HG02571 (cell line): Measurements from ENCODE around the gene AURKB.
A peak's percentile ranks its signal among the peaks of the same experiment; 100 is the strongest.

Source experiments
- ATAC-seq: cut with Tn5 transposase; IDR thresholded peaks from one replicate; pipeline ENCODE4 v1.9.1; 2021; ENCODE audit warnings: mild to moderate bottlenecking, moderate library complexity; ENCODE audit not compliant: unreplicated experiment

AURKB gene

DNA sequence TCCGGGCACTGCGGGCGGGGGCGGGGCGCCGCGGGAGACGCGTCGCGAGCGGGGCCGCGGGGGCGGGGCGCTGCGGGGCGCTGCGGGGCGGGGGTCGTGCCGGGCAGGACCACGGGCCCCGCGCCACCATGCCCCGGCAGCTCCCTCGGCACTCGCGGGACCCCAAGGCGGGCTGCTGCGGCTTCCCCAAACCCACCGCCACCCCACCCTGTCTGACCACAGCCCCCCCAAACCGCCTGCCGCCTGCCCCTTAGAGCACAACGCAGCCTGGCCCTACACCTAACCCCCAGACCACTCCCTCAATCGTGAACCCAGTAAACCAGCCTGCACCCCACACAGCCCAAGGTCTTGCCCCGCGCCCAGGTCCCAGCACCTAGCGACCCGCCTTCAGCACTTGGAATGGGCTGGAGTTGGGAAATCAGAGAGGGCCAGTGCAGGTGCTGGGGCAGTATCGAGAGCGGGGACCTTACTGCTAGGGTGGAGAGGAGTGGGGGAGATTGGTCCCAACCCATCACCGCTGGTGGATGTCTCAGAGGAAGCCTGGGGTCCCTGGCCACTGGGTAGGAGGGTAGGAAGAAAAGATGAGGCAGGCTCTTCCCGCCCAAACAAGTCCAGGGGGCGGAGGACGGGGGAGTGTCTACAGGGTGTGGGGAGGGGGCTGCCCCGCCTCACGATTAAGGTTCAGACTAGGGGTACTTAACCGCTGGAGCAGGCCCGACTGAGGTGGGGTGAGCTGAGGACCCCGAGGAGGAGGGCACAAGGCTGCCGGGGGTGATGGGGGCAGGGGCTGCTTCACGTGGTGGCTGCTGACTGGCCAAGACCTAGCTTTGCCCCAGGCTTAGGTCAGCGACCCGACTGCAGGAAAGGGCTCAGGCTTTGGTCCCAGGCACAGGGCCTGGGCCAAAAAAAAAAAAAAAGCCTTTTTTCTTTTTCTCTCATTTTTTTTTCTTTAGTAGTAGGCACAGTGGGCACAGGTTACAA, 47.1 kb downstream of the AURKB start:
- ATAC-seq = no peak

DNA sequence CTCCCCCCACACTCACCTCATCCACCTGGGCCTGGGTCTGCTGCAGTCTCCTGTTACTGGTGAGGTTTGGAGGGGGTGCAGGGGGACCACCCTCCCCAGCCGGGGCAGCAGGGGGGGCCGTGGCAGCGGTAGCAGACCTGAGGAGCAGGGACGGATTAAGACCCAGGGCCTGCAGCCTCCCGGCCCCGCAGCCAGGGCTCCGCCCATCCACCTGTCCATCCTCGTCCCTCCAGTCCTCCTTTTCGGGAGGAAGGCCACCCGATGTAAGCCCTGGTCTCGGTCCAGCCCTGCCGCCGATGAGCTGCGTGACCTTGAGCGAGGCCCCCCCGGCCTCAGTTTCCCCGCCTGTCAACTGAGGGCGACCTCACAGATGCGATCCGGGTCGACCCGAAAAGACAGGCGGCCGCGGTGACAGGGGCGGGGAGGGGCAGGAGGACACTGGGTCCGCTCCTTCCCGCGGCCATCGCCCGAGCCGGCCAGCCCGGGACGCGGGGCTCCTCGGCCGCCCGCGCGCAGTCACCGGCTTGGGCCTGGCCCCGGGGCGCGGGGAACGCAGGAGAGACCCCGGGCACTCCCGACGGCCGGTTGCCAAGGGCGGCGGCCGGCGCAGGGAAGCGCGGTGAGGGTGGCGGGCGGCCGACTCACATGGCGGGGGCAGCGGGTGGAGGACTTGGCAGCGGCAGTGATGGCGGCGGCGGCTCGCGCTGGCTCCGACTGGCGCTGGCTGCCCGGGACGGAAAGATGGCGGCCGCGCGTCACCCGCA, 48.0 kb downstream of the AURKB start, which contains the start of gene VAMP2:
VAMP2 (minus strand) TSS at position 716 of the 764 bp plus-strand sequence; CDS start at position 647, 69 bp downstream.
- peak; percentile 50 for ATAC-seq

DNA sequence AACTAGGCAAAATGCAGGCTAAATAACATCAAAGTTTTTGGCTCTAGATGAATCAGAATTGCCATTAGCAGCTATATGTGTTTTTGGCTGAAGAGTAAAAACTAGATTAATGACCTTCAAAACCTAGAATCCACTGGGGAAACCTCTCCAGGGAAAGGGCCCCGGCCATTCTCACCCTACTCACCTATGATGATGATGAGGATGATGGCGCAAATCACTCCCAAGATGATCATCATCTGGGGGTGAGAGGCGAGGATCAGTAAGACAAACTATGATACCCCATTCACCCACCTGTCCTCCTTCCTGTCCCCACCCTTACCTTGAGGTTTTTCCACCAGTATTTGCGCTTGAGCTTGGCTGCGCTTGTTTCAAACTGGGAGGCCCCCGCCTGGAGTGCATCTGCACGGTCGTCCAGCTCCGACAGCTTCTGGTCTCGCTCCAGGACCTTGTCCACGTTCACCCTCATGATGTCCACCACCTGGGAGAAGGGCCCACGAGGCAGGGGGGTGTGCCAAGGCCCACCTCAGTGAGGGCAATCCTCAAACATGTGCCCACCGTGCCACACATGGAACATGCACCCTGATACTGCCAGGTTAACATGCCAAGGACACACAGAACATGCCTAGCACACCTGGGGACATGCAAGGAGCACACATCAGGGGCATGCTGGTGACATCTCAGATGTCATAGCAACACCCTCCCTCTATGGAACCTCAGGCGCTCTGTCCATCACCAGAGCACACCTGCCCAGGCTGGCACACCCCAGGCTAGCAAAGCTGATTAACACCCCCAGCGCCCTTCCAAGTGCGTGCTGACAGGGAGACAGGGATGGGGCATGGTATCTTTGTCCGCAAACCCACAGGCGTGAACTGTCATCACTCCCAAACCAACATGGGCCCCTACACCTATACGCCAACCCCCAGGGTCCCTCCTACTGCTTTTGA, 48.8 kb downstream of the AURKB start:
- no peak for ATAC-seq

DNA sequence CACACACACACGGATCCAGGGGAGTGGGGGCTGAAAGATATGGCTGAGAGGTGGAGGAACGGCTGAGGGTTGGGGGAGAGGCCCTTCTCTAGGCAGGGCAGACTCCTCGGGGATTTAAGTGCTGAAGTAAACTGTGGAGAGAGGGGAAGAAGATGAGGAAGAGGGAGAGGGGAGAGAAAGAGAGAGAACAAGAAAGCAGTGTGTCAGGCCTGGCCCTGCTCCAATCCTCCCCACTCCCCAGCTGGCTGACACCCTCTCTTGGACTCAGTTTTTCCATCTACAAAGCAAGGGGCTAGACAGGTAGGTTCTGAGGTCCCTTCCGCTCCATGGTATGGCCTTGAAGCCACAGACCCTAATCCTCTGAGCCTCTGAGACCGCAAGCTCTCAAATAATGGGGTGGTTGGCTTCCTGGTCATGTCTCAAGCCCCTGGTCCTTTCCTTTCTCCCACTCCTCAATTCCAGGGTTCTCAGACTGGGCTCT, 49.6 kb downstream of the AURKB start:
- ATAC-seq = no peak

DNA sequence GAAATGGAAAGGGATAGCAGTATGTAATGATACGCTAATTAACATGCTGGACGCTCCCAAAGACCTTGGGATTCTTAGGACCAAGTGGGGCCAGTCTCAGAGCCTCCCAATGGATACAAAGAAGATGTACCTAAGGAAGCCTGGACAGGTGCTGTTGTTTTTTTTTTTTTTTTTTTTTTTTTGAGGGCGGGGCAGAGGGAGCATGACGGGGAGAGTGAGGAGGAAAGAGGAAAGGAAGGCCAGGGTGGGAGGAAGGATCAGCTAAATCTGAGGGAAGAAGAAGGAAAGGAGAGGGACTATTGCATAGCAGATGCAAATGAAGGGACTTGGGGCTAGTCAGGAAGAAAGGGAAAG, 50.2 kb downstream of the AURKB start:
- ATAC-seq = no peak

DNA sequence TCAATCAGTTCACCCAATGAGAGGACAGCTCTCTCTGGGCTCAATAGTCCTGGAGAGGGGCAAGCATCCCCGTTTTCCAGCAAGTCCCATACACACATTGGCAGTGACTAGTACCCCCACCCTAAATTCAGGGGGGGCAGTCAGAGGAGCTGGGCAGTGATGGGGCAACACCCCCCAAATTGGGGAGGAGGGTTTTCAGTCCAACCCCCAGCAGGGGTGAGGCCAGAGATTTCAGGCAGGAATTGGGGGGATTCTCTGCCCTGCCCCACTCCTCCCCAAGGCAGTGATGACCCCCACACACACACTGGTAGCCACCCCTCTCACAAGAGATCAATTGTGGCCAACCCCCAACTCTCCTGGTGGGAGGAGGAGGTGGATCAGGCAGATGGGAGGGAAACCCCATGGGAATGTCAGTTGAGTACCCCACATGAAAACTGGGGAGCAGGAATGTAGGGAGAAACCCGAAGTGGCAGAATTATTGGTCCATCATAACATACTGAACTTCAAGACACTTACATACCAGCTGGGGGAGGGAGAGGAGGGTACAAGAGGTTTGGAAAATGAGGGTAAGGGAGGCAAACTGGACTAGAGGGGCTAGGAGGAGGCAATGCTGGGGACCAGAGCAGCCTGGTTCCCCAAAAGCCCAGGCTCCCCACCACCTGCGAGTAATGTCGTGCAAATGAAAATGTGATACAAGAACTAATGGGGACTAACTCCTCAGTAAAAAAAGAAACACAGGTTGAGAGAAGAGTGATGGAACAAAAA, 50.7 kb downstream of the AURKB start:
- ATAC-seq = no peak

DNA sequence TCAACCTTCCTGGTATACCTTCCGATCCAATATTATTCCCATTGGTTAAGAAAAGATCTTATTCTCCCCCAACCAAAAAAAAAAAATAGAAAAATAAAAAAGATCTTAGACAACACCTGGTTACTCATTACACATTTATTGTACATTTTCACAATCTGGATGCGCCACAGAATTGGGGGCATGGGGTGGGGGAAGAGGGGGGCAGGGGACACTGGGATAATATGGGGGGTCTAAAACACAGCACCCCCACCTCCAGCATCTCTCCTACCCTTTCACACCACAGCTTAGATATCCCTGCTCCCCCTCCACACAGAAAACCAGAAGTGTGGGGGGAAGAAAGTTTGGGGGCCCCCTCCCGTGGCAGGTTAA, 51.4 kb downstream of the AURKB start:
- ATAC-seq = no peak

DNA sequence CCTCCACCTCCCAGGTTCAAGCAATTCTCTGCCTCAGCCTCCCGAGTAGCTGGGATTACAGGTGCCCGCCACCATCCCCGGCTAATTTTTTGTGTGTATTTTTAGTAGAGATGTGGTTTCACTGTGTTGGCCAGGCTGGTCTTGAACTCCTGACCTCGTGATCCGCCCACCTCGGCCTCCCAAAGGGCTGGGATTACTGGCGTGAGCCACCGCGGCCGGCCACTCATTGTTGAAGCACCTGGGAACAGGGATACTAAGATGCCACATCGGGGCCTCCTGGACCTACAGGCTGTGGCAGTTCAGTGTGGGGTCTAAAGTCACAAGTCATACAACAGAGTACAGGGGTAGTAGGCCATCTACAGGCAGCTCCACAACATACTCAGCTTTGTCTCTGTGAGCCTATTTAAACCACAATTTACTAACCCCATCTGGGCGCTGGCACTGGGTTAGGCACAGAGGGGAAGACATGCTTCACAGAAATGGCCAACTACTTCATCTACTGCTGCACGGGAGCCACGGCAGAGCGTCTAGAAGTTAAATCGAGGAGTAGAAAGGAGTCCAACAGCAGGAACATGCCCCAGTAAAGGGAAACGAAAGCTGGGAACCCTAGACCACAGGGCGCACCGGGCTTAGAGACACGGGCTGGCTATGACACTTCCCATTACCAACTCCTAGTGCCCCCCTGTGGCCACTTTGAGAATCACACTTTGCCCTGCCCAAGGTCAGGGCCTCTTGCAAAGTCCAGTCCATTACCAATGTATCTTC, 51.9 kb downstream of the AURKB start:
- ATAC-seq = no peak

DNA sequence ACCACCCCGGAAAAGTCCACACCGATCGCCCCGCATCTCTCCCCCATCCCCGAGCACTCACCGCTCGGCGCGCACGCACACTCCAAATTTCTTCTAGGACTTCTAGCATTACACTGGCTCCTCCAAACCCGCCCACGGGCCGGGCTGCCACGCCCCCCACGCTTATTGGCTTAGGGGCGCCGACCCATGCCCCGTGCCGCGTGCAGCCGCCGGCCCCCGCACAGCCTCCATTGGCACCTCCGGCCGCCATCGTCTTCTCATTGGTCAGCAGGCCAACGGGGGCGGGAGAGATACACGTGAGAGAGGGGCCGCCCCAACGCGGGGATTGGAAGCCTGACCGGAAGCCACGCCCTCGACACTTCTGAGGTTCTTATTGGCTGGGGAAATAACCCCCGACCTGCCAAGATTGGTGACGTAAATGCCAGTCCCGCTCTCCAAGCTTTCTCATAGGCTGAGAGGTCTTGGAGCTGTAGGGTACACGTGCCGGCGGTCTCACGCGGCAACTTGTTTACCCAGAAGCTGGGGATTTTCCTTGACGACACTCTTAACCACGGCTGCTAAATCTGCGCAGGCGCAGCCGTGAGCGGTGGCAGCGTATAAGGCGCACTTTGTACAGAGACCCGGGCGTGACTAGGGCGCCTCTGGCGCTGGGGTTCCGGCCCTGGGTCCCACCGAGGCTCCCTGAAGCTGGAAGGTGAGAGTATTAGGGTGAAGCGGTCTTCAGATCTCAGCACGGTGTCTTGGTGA, 54.0 kb downstream of the AURKB start:
- peak; percentile 77 for ATAC-seq

DNA sequence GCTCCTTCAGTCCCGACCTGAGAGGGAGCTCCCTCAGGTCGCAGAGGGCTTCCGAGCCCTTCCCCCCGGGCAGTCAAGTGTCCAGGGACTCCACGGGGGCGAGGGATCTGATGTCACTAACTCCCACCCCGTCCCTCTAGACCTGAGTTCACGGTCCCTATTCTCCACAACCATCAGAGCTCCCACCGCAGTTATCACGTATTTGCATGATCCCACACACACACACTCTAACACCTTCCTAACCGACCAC, 54.5 kb downstream of the AURKB start:
- ATAC-seq = no peak

DNA sequence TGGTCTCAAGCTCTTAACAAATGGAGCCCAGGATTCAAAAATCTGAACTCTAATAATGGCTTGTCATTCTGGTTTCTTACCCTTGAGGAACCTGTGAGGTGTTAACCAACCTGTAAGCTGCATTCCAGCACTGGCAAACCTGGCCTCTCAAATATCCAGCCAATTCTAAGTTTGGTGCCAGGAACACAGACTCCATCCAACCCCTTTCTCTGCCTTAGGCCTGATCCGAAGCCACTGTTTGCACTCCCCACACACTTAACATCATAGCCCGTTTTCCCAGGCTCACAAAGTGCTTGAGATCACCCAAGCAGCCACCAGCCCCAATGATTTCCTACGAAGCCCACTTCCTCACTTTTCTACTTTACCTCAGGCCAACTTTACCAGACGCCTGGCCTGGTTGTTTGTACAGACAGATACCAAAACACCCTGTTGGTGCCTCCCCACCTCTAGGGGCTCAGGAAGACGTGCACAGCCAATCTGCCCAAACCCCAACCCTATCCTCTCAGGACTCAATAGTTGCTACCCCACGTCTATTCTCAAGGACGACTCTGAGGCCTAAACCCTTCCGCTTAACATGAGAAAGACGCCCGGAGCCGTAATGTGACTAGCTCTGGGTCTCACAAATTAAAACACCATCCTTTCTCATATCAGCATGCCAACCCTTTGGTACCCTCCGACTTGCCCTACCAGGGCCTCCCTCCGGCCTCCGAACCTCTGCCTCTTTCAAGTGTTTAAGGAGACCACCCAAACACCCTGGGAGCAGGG, 55.0 kb downstream of the AURKB start:
- ATAC-seq = no peak
